GM18511 (cell line): Measurements from ENCODE around the gene MDP1.

Source experiments
- ATAC-seq: cut with Tn5 transposase; IDR thresholded peaks from one replicate; pipeline ENCODE4 v1.9.1; 2021; ENCODE audit warnings: mild to moderate bottlenecking, moderate library complexity; ENCODE audit not compliant: unreplicated experiment

Gene MDP1

DNA sequence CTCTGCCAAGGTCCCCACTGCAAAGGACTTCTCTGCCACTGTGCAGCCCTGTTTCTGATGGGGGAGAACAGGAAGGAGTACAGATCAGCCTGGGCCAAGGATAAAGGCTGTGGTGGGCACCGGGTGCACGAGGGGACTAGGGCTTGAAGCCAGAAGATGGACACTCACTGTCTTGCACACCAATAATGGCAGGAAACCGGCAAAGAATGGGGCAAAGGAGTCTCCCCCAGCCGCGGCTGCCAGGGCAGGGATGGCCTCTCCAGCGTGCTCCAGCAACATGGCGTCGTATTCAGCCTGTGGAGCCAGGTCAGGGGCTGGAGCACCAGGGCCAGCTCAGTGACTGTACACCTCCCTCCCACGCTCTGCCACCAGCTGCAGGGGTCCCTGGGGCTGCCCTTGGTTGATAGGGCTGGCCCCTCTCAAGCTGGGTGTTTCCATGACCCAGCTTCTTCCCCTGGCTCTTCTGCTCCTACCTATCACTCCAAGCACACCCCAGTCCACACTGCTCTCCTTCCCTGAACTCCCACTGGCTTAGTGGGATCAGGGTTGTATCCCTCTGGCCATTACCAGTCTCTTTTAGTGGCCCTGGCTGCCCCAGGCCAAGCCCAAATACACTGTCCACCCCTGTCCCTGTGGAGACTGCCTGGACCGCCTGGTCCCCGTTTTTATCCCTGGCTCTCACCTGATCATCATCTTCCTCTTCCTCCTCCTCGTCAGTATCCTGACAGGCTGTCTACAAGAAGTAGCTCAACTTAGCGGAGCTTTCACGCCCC, 33.6 kb downstream of the MDP1 start:
- no peak for ATAC-seq

DNA sequence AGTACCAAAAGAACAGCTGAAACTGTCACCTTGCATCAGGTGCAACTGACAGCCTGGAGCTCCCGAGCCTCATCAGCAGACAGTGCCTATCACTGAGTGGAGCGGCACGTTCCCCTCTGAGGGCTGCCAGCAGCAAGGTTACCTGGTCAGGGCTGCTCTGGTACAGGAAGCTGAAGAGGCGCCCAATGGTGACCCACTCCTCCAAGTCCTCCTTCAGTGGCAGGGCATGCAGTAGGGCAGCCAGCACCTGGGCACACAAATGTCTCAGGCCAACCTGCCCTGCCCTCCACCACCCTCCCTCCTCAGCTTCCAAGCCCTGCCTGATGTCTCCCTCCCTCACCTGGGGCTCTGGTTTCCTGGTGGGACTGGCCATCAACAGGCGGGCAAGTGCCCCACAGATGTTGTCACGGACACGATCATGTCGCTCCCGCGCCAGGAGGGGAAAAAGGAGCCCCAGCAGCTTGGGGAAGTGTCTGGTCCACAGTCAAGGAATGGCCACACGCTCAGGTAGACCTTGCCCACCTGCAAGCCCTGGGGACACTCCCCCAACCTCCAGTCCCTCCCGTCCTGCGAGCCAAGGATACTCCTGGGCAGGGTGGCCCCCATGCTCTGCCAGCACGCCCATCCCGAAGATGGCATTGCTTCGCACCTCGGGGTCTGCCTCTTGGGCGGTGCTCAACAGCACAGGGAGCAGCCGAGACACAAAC, 34.3 kb downstream of the MDP1 start:
- ATAC-seq, result no peak

DNA sequence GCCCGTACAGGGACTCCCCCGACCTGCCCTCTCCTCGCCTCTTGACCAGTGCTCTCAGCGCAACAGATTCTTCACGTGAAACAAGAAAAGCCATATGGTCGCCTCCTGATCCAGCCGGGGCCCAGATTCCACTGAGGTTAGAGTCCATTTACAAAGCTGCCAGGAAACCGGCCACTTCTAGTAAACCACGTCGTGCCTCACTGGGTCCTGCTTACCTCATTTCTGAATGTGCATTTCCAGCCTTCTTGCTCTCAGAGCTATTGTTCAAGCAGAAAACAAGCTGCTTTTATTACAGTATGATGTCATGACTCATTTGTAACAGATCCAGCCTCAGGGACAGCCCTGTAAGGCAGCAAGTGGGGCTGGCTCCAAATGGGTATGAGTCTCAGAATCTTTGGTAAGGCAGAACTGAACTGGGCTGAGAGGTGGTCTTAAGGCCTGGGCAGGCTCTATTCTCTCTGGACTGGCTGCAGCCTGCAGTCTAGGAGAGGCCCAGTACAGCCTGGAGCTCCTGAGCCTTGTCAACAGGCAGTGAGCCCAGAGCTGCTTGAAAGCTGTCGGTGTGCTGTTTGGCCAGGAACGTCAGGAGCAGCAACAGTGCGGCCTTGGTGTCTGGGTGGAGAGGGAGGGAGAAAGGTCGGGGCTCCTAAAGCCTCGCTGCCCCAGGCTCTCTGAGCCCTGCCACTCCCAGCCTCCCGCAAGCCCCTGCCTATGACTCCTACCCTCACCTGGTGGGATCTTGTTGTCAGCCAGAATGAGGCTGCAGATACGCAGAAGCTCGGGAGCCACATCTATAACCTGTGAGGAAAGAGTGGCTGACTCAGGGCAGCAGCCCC, 35.7 kb downstream of the MDP1 start:
- no peak for ATAC-seq

DNA sequence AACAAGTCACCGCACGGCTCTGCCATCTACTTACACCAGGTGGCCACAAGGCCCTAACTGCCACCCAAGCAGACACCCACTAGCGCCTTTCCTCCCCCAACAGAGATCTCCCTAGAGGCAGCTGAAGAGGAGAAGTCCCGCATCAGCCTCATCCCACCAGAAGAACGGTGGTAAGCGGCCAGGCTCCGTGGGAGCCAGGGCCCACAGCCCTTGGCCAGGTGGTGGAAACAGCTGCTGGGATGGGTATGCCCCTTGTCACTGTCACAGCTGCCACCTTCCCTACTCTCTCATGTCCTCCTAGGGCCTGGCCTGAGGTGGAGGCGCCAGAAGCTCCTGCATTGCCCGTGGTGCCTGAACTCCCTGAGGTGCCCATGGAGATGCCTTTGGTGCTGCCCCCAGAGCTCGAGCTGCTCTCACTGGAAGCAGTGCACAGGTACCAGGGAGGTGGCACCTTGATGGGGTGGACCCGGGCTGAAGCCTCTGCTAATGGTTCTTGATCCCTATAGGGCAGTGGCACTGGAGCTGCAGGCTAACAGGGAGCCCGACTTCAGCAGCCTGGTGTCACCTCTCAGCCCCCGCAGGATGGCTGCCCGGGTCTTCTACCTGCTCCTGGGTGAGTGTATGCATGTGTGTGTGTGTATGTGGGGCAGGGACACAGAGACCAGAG, 36.4 kb downstream of the MDP1 start:
- ATAC-seq, result no peak

DNA sequence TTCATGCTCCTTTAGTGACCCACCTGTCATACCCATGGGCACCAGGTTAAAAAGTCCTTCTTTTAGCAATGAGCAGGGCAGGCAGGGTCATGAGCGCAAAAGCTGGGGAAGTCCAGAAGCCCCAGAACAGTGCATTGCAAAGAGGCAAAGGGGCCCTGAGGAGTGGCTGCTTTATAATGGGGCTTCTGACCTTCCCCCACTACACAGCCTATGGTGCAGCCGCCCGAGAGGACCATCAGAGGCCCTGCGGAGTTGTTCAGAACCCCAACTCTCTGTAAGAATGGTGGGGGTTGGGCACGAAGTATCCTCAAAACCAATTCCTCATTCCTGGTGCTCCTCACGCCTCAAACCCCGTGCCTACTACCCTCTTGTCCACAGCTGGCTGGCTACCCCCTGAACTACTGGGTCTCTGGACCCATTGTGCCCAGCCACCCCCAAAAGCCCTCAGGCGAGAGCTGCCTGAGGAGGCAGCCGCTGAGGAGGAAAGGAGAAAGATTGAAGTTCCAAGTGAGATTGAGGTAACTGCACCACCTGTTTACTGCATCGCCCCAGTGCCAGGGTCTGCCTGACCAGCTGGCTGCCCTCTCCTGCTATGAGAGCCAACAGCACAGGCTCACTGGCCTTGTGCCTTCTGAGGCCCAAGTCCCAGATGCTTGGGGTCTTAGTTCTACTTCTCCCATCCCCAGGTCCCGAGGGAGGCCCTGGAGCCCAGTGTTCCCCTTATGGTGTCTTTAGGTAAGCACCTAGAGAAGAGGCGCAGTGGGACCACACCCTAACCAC, 37.3 kb downstream of the MDP1 start:
- ATAC-seq, result no peak

DNA sequence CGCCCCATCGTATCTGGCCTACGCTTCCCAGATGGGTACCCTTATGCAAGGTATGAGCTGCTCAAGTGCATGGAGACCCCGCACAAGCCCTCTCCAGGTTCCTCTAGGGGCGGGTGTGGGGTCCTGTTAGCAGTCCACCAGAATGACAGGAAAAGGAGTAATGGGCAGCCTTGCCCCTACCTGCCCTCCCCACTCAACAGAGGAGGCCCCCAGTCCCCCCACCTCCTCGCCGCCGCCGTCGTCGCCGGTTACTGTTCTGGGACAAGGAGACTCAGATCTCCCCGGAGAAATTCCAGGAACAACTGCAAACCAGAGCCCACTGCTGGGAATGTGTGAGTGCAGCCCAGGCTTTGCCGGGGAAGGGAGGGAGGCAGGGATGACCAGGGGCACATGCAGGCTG, 38.0 kb downstream of the MDP1 start:
- no peak for ATAC-seq

DNA sequence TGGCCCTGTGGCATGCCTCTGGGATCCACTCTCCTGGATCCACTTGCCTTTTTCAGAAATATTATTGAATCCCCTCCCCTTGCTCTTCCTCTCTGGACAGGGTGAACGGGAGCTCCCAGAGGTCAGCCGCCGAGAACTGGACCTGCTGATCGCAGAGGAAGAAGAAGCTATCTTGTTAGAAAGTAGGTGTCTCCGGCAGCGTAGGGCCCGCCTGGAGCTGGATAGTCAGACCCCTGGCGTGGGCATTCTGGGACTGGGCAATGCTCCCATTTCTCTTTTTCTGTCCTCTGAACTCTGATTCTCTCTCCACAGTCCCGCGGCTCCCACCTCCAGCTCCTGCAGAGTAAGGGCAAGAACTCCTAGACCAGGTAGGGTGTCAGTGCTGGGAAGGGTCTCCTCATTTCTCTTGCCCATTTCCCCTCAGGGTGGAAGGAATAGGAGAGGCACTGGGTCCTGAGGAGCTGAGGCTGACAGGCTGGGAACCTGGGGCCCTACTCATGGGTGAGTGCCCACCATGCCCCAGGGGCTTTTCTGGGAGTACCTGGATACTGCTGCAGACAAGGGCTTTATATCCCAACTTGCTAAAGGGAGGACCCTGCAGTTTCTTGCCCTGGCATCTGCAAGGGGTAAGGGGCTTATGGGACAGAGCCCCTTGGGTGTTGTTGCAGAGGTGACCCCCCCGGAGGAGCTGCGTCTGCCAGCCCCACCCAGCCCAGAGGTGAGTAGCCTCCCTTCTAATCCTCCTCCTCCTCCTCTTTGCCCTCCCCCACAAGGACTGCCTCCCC, 38.6 kb downstream of the MDP1 start:
- no peak for ATAC-seq

DNA sequence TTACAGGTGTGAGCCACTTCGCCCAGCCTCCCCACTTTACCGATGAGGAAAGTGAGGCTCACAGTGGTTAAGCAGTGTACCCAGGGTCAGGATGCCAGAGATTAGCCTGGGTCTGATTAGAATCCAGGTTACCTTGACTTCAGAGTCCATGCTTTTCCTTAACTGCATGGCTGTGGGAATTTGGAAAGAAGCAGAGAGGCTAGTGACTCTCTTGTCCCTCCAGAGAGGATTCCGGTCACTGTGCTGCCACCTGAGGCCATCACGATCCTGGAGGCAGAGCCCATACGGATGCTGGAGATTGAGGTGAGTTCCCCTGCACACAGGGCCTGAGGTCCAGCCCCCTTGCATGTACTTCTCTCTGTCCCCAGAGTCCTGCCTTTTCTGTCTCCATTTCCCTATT, 39.3 kb downstream of the MDP1 start:
- no peak for ATAC-seq

DNA sequence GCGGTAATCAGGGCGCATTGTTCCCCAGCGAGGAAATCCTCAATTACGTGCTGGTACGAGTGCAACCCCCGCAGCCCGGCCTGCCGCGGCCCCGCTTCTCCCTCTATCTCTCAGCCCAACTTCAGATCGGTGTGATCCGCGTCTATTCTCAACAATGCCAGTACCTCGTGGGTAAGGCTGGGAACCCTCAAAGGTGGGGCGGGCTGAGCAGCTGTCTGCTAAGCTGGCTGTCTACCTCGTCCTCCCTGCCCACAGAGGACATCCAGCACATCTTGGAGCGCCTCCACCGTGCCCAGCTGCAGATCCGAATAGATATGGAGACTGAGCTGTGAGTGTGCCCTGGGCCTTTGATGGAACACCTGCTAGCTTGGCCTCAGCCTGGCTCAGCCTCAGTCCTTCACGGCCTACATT, 43.0 kb downstream of the MDP1 start:
- ATAC-seq, result no peak

DNA sequence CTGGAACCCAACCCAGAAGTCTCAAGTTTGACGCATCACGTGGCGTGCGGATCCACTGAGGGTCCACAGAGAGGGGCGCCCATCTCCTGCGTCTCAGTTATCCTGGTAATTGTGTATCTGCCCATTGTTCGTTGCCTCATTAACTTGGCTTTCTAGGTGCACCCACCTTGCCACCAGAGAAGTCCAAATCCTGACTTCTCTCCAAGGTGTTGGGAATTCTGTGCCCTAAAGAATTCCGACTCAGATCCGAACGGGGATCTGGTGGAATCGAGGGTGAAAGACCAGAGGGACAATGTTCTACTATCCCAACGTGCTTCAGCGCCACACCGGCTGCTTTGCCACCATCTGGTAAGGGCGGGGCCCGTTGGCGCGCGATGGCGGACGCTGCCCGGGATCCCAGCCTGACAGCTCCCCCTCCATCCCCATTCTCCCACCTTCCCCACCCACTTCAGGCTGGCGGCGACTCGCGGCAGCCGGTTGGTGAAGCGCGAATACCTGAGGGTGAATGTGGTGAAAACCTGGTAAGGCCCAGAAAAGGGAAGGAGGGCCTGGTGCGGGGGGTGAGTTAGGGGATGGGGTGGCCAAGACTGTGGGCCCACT, 43.5 kb downstream of the MDP1 start:
- ATAC-seq, result no peak

DNA sequence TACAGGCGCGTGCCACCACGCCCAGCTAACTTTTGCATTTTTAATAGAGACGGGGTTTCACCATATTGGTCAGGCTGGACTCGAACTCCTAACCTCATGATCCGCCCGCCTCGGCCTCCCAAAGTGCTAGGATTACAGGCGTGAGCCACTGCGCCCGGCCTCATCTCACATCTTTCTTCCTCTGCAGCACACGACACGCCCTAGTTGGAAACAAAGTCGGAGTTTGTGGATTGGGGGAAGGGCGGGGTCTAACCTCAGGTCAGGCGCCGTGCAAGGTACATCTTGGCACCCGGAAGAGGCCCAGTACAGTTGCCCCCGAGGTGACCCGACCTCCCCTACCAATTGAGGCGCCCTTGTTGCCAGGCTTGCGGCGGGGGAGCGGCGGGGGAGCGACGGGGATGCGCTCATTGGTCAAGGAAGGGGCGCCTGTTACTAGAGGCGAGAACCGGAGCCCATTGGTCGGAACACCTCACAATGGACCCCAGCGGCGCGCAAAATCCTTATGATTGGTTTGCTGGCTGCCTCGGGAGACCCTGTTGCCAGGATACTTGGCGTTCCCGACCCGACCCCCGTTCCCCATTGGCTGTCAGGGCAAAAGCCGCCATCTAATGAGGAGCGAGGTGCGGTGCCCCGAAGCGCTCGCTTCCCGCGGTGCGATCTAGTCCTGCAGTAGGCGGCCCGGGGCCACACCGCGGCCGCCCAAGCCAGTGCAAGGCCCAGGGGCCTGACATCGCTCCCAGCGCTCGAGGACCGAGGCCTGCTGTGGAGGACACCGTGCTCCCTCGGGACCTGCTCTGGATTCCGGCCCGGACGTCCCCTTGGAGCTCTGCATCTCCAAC, 44.2 kb downstream of the MDP1 start, which contains the start of gene REC8:
REC8 (plus strand) TSS at position 659 of the 839 bp plus-strand sequence. CDS start 473 bp downstream, outside the sequence.
- ATAC-seq, result peak; percentile 91

DNA sequence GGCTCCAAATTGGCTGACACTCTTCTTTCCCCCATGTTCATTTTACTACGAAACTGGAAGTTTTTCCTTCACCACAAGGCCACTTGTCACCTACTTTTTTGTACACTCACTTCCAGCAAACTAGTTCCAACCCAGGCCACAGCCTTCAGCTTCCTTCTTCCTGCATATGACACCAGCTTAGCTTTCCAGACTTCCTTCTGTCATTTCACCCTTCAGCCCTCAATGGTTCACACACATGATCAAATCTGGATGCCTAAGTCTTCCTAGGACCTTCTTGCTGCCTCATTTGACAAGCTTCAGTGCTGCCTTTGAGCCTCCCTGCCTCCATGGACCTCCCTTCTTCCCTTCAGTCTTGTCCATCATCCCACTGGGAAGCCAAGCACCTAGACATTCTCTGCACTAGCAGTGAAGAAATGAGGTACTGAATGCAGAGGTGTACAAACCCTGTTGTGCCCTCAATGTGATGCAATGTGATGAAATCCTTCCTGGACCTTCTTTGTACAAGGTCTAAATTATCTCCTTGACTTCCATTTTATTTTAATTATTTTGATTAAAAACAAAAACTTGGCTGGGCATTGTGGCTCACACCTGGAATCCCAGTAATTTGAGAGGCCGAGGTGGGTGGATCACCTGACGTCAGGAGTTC, 48.3 kb downstream of the MDP1 start:
- ATAC-seq, result no peak

DNA sequence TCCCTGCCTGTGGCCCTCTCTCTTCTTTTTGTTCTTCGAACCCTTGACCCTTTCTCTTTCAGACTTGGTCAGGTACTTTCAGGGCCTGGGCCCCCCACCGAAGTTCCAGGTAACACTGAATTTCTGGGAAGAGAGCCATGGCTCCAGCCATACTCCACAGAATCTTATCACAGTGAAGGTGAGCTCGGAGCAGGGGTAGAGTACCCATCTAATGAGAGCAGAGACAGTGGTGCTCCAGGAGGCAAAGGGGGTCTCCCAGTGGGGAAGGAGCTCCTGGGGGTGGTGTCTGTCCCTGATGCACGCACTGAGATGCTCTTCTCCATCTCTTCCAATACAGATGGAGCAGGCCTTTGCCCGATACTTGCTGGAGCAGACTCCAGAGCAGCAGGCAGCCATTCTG, 50.1 kb downstream of the MDP1 start:
- no peak for ATAC-seq

DNA sequence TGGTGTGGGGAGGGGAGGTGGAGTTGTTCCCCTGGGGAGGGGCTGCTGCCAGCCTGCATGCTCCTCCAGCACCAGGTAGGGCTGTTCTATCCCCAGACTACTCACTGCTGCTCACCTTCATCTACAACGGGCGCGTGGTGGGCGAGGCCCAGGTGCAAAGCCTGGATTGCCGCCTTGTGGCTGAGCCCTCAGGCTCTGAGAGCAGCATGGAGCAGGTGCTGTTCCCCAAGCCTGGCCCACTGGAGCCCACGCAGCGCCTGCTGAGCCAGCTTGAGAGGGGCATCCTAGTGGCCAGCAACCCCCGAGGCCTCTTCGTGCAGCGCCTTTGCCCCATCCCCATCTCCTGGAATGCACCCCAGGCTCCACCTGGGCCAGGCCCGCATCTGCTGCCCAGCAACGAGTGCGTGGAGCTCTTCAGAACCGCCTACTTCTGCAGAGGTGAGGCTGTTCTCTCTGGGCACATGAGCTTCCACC, 51.3 kb downstream of the MDP1 start:
- ATAC-seq, result no peak
